ENCODE data around the gene OPRM1. TPM values are rescaled to one million over a fixed set of nuclear protein-coding genes. Genes with fewer than 3 reads are reported as not detected.

OPRM1 gene
- total and polyA plus RNA-seq, 11 donors: not detected

GRCh38 chr6:154138793-154139192, 99.8 kb downstream of the OPRM1 start:
- no peaks in the 10 kb centered on the region for H3K36me3 ChIP-seq
- WGBS, 4 donors: 84 to 92% (median 86%) methylated on average over 6 of the region's 6 CpGs
- no peaks in the 10 kb centered on the region for H3K27me3 ChIP-seq
- no peaks in the 10 kb centered on the region for H3K4me1 ChIP-seq
- no peak for TF ChIP-seq POLR2A (IDR thresholded peaks at IDR 0.05)
- TF ChIP-seq CTCF (IDR thresholded peaks at IDR 0.05): no peak
- no peak overlapping the region for H3K27ac ChIP-seq
- DNase-seq: no peak
- intact Hi-C loops (cut with DNase I): no loop called here
- no peaks in the 10 kb centered on the region for H3K9me3 ChIP-seq
- ATAC-seq: no peak
- H3K4me3 ChIP-seq: no peak overlapping the region

- Histone ChIP-seq H3K4me1 (no peaks in the 10 kb centered on the region), H3K27me3 (no peaks in the 10 kb centered on the region), H3K36me3 (no peaks in the 10 kb centered on the region), H3K27ac (peak overlapping the region in 1 of 12 donors; percentile 42), H3K9me3 (no peaks in the 10 kb centered on the region), H3K4me3 (no peak overlapping the region)
- TF ChIP-seq CTCF (IDR thresholded peaks at IDR 0.05): no peak
- TF ChIP-seq POLR2A (IDR thresholded peaks at IDR 0.05): no peak
- ATAC-seq: no peak
- WGBS, 4 donors: 63 to 80% (median 76%) methylated on average over 6 of the region's 6 CpGs
- DNase-seq: no peak
- intact Hi-C loops (cut with DNase I): no loop called here
Measured at GRCh38 chr6:154139892-154140291, 100.9 kb downstream of the OPRM1 start.

GRCh38 chr6:154140743-154141142, 101.7 kb downstream of the OPRM1 start:
- 59 to 96% (median 89%) methylated on average over 2 of the region's 2 CpGs for WGBS, 4 donors
- DNase-seq: no peak
- intact Hi-C loops (cut with DNase I): no loop called here

GRCh38 chr6:154143753-154144152, 104.7 kb downstream of the OPRM1 start:
- Histone ChIP-seq H3K36me3 (no peaks in the 10 kb centered on the region), H3K27ac (no peak overlapping the region), H3K4me1 (no peaks in the 10 kb centered on the region), H3K27me3 (no peaks in the 10 kb centered on the region), H3K4me3 (no peak overlapping the region), H3K9me3 (no peaks in the 10 kb centered on the region)
- intact Hi-C loops (cut with DNase I): no loop called here
- DNase-seq: no peak
- TF ChIP-seq CTCF (IDR thresholded peaks at IDR 0.05): no peak
- TF ChIP-seq POLR2A (IDR thresholded peaks at IDR 0.05): no peak
- ATAC-seq: no peak
- WGBS, 4 donors: 79 to 90% (median 83%) methylated on average over 1 of the region's 1 CpG

More at GRCh38 chr6:154140743-154141142, 101.7 kb downstream of the OPRM1 start:
- Histone ChIP-seq H3K36me3 (no peaks in the 10 kb centered on the region), H3K27me3 (no peaks in the 10 kb centered on the region), H3K27ac (no peak overlapping the region), H3K4me1 (no peaks in the 10 kb centered on the region), H3K9me3 (no peaks in the 10 kb centered on the region), H3K4me3 (no peak overlapping the region)
- TF ChIP-seq CTCF (IDR thresholded peaks at IDR 0.05) (no peak), POLR2A (IDR thresholded peaks at IDR 0.05) (no peak)
- ATAC-seq: no peak

All from heart left ventricle (tissue), 16 donors.